OCI-LY7 (cell line): ENCODE results near the gene KMT5B.

Source experiments
- CTCF ChIP-seq: fragments of 200-600 bp; sonication (generic); conservative IDR thresholded peaks from 2 replicates; pipeline ENCODE4 v1.5.1; 2014; ENCODE audit warnings: mild to moderate bottlenecking, antibody characterized with exemption, low read length, moderate library complexity, mixed read lengths
- EZH2phosphoT487 ChIP-seq: fragments of 200-600 bp; sonication (generic); IDR thresholded peaks from 2 replicates; pipeline ENCODE4 v1.6.1; 2018; ENCODE audit warnings: low read depth, borderline replicate concordance, mild to moderate bottlenecking, mixed run types, antibody characterized with exemption, low read length, moderate library complexity, mixed read lengths

- TF ChIP-seq CTCF: no peak
- no peak for TF ChIP-seq EZH2phosphoT487
Measured at GRCh38 chr11:68137833-68138232, 75.3 kb downstream of the KMT5B start.
